Stimulated activated CD8-positive, alpha-beta memory T cell treated with anti-CD3 and anti-CD28 coated beads, Interleukin-12 subunit alpha, Interleukin-12 subunit beta, amount 100 ng/mL, for 24 hours (primary cell): ENCODE measurements around the gene NEDD4L.

Experiments used
- DNase-seq: peaks from one replicate; pipeline ENCODE4 v3.0.0-alpha.2; 2020; ENCODE audit errors: extremely low read depth

Gene NEDD4L

GRCh38 chr18:58052960-58053359 is 8.9 kb downstream of the NEDD4L start:
- no peak for DNase-seq

- DNase-seq, result no peak
Measured at GRCh38 chr18:58054041-58054781, 10.2 kb downstream of the NEDD4L start.

- DNase-seq, result no peak
Measured at GRCh38 chr18:58055890-58056558, 12.0 kb downstream of the NEDD4L start.

GRCh38 chr18:58056852-58057251 is 12.8 kb downstream of the NEDD4L start:
- DNase-seq, result no peak

GRCh38 chr18:58057291-58057965 is 13.4 kb downstream of the NEDD4L start:
- no peak for DNase-seq

- no peak for DNase-seq
Measured at GRCh38 chr18:58058720-58059119, 14.7 kb downstream of the NEDD4L start.

GRCh38 chr18:58060254-58060653 is 16.2 kb downstream of the NEDD4L start:
- DNase-seq, result no peak

- no peak for DNase-seq
Measured at GRCh38 chr18:58061349-58061748, 17.3 kb downstream of the NEDD4L start.

GRCh38 chr18:58064406-58064998 is 20.5 kb downstream of the NEDD4L start:
- DNase-seq, result no peak

- DNase-seq, result no peak
Measured at GRCh38 chr18:58065956-58066355, 21.9 kb downstream of the NEDD4L start.

GRCh38 chr18:58067601-58068000 is 23.6 kb downstream of the NEDD4L start:
- no peak for DNase-seq

- no peak for DNase-seq
Measured at GRCh38 chr18:58069099-58069498, 25.1 kb downstream of the NEDD4L start.

- DNase-seq, result no peak
Measured at GRCh38 chr18:58069721-58070292, 25.8 kb downstream of the NEDD4L start.

GRCh38 chr18:58076052-58076451 is 32.0 kb downstream of the NEDD4L start:
- no peak for DNase-seq

GRCh38 chr18:58077329-58077728 is 33.3 kb downstream of the NEDD4L start:
- DNase-seq, result no peak

- DNase-seq, result no peak
Measured at GRCh38 chr18:58078889-58079573, 35.0 kb downstream of the NEDD4L start.

GRCh38 chr18:58080451-58080850 is 36.4 kb downstream of the NEDD4L start:
- DNase-seq, result no peak

- DNase-seq, result no peak
Measured at GRCh38 chr18:58087928-58088690, 44.1 kb downstream of the NEDD4L start.

- no peak for DNase-seq
Measured at GRCh38 chr18:58088691-58089065, 44.7 kb downstream of the NEDD4L start.

GRCh38 chr18:58091099-58091611 is 47.1 kb downstream of the NEDD4L start:
- no peak for DNase-seq
